NCI-H524 (cell line): Measurements from ENCODE around the gene PTPA.
"Not testable (repeated sequence)": the region's sequence is repeated elsewhere in the genome, so short reads cannot be mapped to it uniquely, and the experiment has no call there.

ENCODE experiments used
- DNase-seq, 2 experiments: peaks; one replicate each; lab custom pipeline; 2025; lab: John Stamatoyannopoulos, UW

PTPA gene

GRCh38 chr9:129160712-129161533 is 49.7 kb downstream of the PTPA start:
- no peak for DNase-seq

- DNase-seq, result no peak
Observed at GRCh38 chr9:129161534-129161837, 50.3 kb downstream of the PTPA start.

- no peak for DNase-seq
Observed at GRCh38 chr9:129162497-129163197, 51.4 kb downstream of the PTPA start.

- DNase-seq, result not testable (repeated sequence)
Observed at GRCh38 chr9:129163198-129163670, 52.0 kb downstream of the PTPA start.

- DNase-seq, result no peak
Observed at GRCh38 chr9:129163753-129164152, 52.5 kb downstream of the PTPA start.

- DNase-seq, result no peak
Observed at GRCh38 chr9:129164246-129164930, 53.2 kb downstream of the PTPA start.

GRCh38 chr9:129165198-129165597 is 54.0 kb downstream of the PTPA start:
- no peak for DNase-seq

- no peak for DNase-seq
Observed at GRCh38 chr9:129166623-129167557, 55.7 kb downstream of the PTPA start.

- DNase-seq, result no peak
Observed at GRCh38 chr9:129170229-129170628, 59.0 kb downstream of the PTPA start.

GRCh38 chr9:129171993-129172751 is 61.0 kb downstream of the PTPA start:
- DNase-seq, result no peak

- no peak for DNase-seq
Observed at GRCh38 chr9:129172816-129173215, 61.6 kb downstream of the PTPA start.

GRCh38 chr9:129173296-129174101 is 62.3 kb downstream of the PTPA start:
- DNase-seq, result no peak

GRCh38 chr9:129174102-129174723 is 63.0 kb downstream of the PTPA start:
- peak; percentile 78 to 91 for DNase-seq

- DNase-seq, result peak; percentile 51 to 72
Observed at GRCh38 chr9:129174724-129175514, 63.7 kb downstream of the PTPA start.

- DNase-seq, result no peak
Observed at GRCh38 chr9:129175515-129175824, 64.3 kb downstream of the PTPA start.

- DNase-seq, result peak; percentile 52 to 54
Observed at GRCh38 chr9:129175825-129176633, 64.8 kb downstream of the PTPA start.

GRCh38 chr9:129176701-129177442 is 65.7 kb downstream of the PTPA start:
- peak in 1 of 2 experiments; percentile 46 for DNase-seq
